ENCODE data around the gene ALDH2. TPM values are rescaled to one million over a fixed set of nuclear protein-coding genes. Genes with fewer than 3 reads are reported as not detected.

Gene ALDH2
- total RNA-seq = 37.7 and 47.1 TPM in 2 replicates

DNA sequence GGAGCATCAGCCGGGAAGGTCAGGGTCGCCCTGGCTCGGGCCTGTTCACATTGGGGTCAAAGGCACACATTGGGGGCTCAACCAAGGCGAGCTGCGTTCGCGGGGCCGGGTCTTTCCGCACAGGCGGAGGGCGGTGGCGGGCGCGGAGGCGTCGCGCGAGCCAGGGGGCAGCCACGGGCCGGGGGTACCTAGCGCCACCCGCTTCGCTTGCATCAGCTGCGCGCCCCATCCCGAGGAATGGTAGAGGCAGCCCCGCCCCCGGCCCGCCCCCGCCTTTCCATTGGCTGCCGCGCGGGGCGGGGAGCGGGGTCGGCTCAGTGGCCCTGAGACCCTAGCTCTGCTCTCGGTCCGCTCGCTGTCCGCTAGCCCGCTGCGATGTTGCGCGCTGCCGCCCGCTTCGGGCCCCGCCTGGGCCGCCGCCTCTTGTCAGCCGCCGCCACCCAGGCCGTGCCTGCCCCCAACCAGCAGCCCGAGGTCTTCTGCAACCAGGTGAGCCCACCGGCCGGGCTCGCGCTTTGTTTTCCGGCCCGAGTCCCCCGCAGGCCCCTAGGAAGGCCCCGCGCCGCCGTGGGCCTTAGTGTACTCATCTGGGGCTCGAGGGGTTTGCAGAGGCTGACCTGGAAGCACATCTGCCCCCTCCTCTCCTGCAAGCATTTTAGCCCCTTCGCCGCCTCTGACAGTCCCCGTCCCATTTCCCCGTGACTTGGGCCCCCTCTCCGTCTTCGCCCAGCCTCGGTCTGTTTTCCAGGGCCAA lies at the start of gene ALDH2:
ALDH2 (plus strand) TSS at position 326 of the 754 bp plus-strand sequence; CDS start at position 376, 50 bp downstream.

DNA sequence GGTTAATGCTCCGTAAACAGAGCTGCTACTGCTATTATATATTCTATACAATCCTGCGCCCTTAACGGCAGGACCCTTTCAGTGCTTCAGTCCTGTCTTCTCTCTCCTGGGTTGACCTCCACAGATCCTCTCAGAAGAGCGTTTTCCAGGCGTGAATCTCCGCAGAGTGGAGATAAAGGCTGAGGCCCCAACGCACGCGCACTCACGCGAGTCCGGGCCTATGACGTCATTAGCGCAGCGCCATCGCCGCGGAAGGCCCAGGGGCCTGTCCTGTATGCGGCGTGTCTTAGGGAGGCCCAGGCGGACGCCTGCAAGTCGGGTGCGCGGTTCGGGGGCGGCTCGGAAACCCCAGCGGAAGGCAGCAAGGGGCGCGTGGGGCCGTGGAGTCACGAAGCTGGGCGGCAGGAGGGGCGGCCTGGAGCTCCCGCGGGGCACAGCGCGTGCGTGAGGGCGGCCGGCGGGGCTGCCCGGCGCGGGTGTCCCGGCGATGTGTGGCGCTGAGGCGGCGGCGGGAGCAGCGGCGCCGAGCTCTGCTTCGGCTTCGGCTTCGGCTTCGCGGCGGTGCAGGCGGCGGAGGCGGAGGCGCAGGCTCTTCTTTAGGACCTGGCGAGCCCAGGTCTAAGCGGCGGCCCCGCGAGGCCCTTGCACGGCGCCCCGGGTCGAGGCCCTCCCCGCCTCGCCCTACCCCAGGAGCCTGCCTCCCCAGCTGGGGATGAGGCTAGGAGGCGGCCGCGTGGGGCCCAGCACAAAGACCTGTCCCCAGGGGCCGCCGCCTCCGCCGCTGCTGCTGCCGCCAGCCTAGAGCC lies 75.2 kb downstream of the ALDH2 start, which contains the start of gene MAPKAPK5:
MAPKAPK5 (plus strand) TSS at position 479 of the 806 bp plus-strand sequence. CDS start 506 bp downstream, outside the sequence.

Other genes with a start within 250 kb of the ALDH2 start
- gene ATXN2, start 167.6 kb upstream of the ALDH2 start, total RNA-seq = 12.3 and 24.3 TPM in 2 replicates
- gene BRAP, start 81.0 kb upstream of the ALDH2 start, total RNA-seq = 16.2 and 17.0 TPM in 2 replicates
- gene ACAD10, start 80.9 kb upstream of the ALDH2 start, total RNA-seq = 9.4 and 17.9 TPM in 2 replicates
- 24.5 and 34.1 TPM in 2 replicates for gene MAPKAPK5, start 75.3 kb downstream of the ALDH2 start, total RNA-seq
- gene TMEM116, start 246.2 kb downstream of the ALDH2 start, total RNA-seq = 2.3 and 2.9 TPM in 2 replicates
- gene ERP29, start 246.5 kb downstream of the ALDH2 start, total RNA-seq = 67.2 and 90.4 TPM in 2 replicates